K562 (cell line): Measurements from ENCODE around the gene CRIP1. TPM values are rescaled to one million over a fixed set of nuclear protein-coding genes. Genes with fewer than 3 reads are reported as not detected.

Experiments
- ATAC-seq: fragments of 200-7000 bp; cut with Tn5 transposase; 3 replicates; pipeline ENCODE4 v1.9.1; 2020; ENCODE audit warnings: moderate library complexity
- BruUV-seq: library from RNA; stranded (reverse); fragments of 400-500 nt; replicated peaks from 2 replicates; lab custom pipeline; 2021; lab: Mats Ljungman, UMichigan
- CTCF ChIA-PET: fragments of 300-600 bp; formaldehyde crosslinking; extraction: SDS; loops from one replicate; lab custom pipeline; 2021; ENCODE audit warnings: low intra/inter-chr PET ratio; lab: Yijun Ruan, JAX
- POLR2A ChIA-PET: fragments of 300-600, 350-650 bp; sonication (Branson Sonifier 250); formaldehyde crosslinking; extraction: SDS; loops from one replicate; lab custom pipeline; 2021; ENCODE audit warnings: antibody characterized with exemption, inconsistent platforms; lab: Yijun Ruan, JAX
- DNase-seq, 4 experiments: peaks; one replicate each; pipeline versions ENCODE4 v3.0.0 to v3.0.0-alpha.2; 2011 to 2018; ENCODE audit warnings: low spot score in 3 of 4, mixed read lengths in 3 of 4; ENCODE audit errors: extremely low read depth in 1 of 4
- FAIRE-seq: peaks from 2 replicates; lab custom pipeline; 2011; peaks lifted over from hg19 to GRCh38; lab: Jason Lieb, UNC
- H2AFZ ChIP-seq: 2 replicates; pipeline ENCODE4 v1.6.0; 2011; ENCODE audit warnings: low read depth, low read length, control low read depth, inconsistent platforms
- H3K27ac ChIP-seq: fragments of 200-600 bp; 3 replicates; pipeline ENCODE4 v1.8.0; 2011; ENCODE audit warnings: low read depth, mild to moderate bottlenecking, control low read depth, inconsistent platforms, low read length, moderate library complexity, mixed read lengths; ENCODE audit errors: extremely low read depth
- H3K27me3 ChIP-seq, 2 experiments: fragments of 300-600 bp in 1 of 2; 2 replicates in 1 of 2; 3 replicates in 1 of 2; pipeline versions ENCODE4 v1.6.0 to v1.8.0; 2011; ENCODE audit warnings: inconsistent platforms in 2 of 2, low read length in 2 of 2, mild to moderate bottlenecking in 1 of 2, mixed read lengths in 1 of 2, moderate library complexity in 1 of 2; ENCODE audit not compliant: control insufficient read depth in 2 of 2, insufficient read depth in 2 of 2
- H3K36me3 ChIP-seq: fragments of 300-600 bp; 3 replicates; pipeline ENCODE4 v1.8.0; 2011; ENCODE audit warnings: mild to moderate bottlenecking, low read length, inconsistent platforms; ENCODE audit not compliant: control insufficient read depth, insufficient read depth
- H3K4me1 ChIP-seq, 2 experiments: fragments of 200-600 bp in 1 of 2; replicated peaks in 1 of 2; 2 replicates in 1 of 2; 3 replicates in 1 of 2; pipeline versions ENCODE4 v1.5.1 to v1.8.0; 2011; ENCODE audit warnings: inconsistent platforms in 2 of 2, low read length in 2 of 2, mild to moderate bottlenecking in 1 of 2, mixed read lengths in 1 of 2, moderate library complexity in 1 of 2; ENCODE audit not compliant: control insufficient read depth in 2 of 2, insufficient read depth in 2 of 2
- H3K4me2 ChIP-seq: 2 replicates; pipeline ENCODE4 v1.6.1; 2011; ENCODE audit warnings: low read length, control low read depth, inconsistent platforms, mixed read lengths; ENCODE audit not compliant: insufficient read depth
- H3K4me3 ChIP-seq: fragments of 200-600 bp; sonication (generic), shearing (Covaris generic); 2 replicates; pipeline ENCODE4 v1.5.1; 2016; ENCODE audit warnings: control low read depth, inconsistent platforms
- H3K79me2 ChIP-seq: fragments of 200-600 bp; 3 replicates; pipeline ENCODE4 v1.8.0; 2011; ENCODE audit warnings: low read length, inconsistent platforms; ENCODE audit not compliant: control insufficient read depth, insufficient read depth
- H3K9ac ChIP-seq, 2 experiments: 2 replicates each; pipeline versions ENCODE4 v1.6.0 to v1.6.1; 2011; ENCODE audit warnings: low read depth in 2 of 2, low read length in 2 of 2, control low read depth in 1 of 2, inconsistent platforms in 1 of 2, mild to moderate bottlenecking in 1 of 2, mixed read lengths in 1 of 2; ENCODE audit not compliant: insufficient read depth in 1 of 2
- H3K9me1 ChIP-seq: one replicate; pipeline ENCODE4 v1.6.0; 2011; ENCODE audit warnings: inconsistent platforms, mild to moderate bottlenecking, low read length, moderate library complexity; ENCODE audit not compliant: control insufficient read depth, insufficient read depth
- H3K9me3 ChIP-seq: replicated peaks from 2 replicates; pipeline ENCODE4 v1.5.1; 2011; ENCODE audit warnings: low read depth, low read length, inconsistent platforms; ENCODE audit not compliant: control insufficient read depth, insufficient read depth
- H4K20me1 ChIP-seq: replicated peaks from 2 replicates; pipeline ENCODE4 v1.6.1; 2011; ENCODE audit warnings: low read length, inconsistent platforms, mixed read lengths; ENCODE audit not compliant: control insufficient read depth, insufficient read depth
- BRD9 ChIP-seq: fragments of 450-650 bp; IDR thresholded peaks from 2 replicates; pipeline ENCODE4 v1.6.1; 2018; ENCODE audit warnings: low read depth; ENCODE audit not compliant: partially characterized antibody
- EP400 ChIP-seq: fragments of 450-650 bp; IDR thresholded peaks from 2 replicates; pipeline ENCODE4 v1.6.1; 2017; ENCODE audit warnings: antibody characterized with exemption, mild to moderate bottlenecking, moderate library complexity
- HDAC3 ChIP-seq: fragments of 450-650 bp; IDR thresholded peaks from 2 replicates; pipeline ENCODE4 v1.6.1; 2018; ENCODE audit warnings: borderline replicate concordance, mild to moderate bottlenecking, moderate library complexity; ENCODE audit not compliant: partially characterized antibody
- IRF2 ChIP-seq: sonication (generic); formaldehyde crosslinking; IDR thresholded peaks from 2 replicates; pipeline ENCODE4 v1.8.1; 2022; ENCODE audit warnings: mild to moderate bottlenecking, missing genetic modification reagents
- NFIX ChIP-seq: fragments of 250-450 bp; sonication (Bioruptor Pico); IDR thresholded peaks from 2 replicates; pipeline ENCODE4 v1.4.0; 2020; ENCODE audit warnings: low read depth, mild to moderate bottlenecking, moderate library complexity
- POLR2H ChIP-seq: IDR thresholded peaks from 2 replicates; pipeline ENCODE4 v1.6.1; 2016; ENCODE audit warnings: missing genetic modification characterization, low read depth, mild to moderate bottlenecking, control low read depth, missing compliant biosample characterization, moderate library complexity
- SMAD1 ChIP-seq: fragments of 150-350 bp; IDR thresholded peaks from 2 replicates; pipeline ENCODE4 v1.6.1; 2014; ENCODE audit warnings: low read length, low read depth; ENCODE audit not compliant: partially characterized antibody
- SMARCE1 ChIP-seq: fragments of 450-650 bp; IDR thresholded peaks from 2 replicates; pipeline ENCODE4 v1.7.1; 2016; ENCODE audit warnings: mild to moderate bottlenecking
- SPI1 ChIP-seq: IDR thresholded peaks from 2 replicates; pipeline ENCODE4 v1.6.1; 2011; ENCODE audit warnings: low read depth, low read length, control low read depth, borderline replicate concordance
- ZNF41 ChIP-seq: fragments of 250-450 bp; sonication (Bioruptor Pico); conservative IDR thresholded peaks from 2 replicates; pipeline ENCODE4 v1.4.0; 2020; ENCODE audit warnings: mild to moderate bottlenecking
- ZNF785 ChIP-seq: fragments of 250-450 bp; sonication (Bioruptor Pico); IDR thresholded peaks from 2 replicates; pipeline ENCODE4 v1.4.0; 2020; ENCODE audit warnings: mild to moderate bottlenecking
- WGBS: fragments of 100-300 bp; shearing (Covaris generic); methylation state at CpG from one replicate; pipeline ENCODE4 v1.1.6; 2016; ENCODE audit warnings: low coverage, mixed read lengths; ENCODE audit not compliant: insufficient coverage; ENCODE audit errors: missing lambda C conversion rate; 5-methylcytosine and 5-hydroxymethylcytosine counted together
- in situ Hi-C: fragments of 300-500 bp; cut with MboI; formaldehyde crosslinking; loops from 4 replicates; pipeline ENCODE4 v1.15.0; 2018; ENCODE audit warnings: inconsistent platforms, mixed read lengths
- intact Hi-C: fragments of 100-400 bp; cut with micrococcal nuclease; formaldehyde crosslinking; loops from 2 replicates; pipeline ENCODE4 v1.14.2; 2022
- polyA plus RNA-seq, 8 experiments: library from polyadenylated mRNA; depleted of rRNA in 4 of 8; stranded (reverse) in 5 of 8; unstranded in 3 of 8; fragments of >200 nt; fragmentation: Nextera tagmentation in 2 of 8; fragmentation: Illumina TruSeq in 1 of 8; extraction: Ambion mirVana in 2 of 8; extraction: Trizol in 1 of 8; gene quantifications; 2 replicates each; pipeline versions ENCODE4 v1.2.1 to v1.2.3, GENCODE V29; 2011 to 2014; ENCODE audit warnings: inconsistent platforms in 1 of 8, missing spikeins in 1 of 8
- total RNA-seq, 7 experiments: library from RNA; depleted of rRNA in 6 of 7; stranded (reverse); fragments of >200 nt in 6 of 7; fragmentation: Illumina TruSeq in 2 of 7; extraction: Trizol in 2 of 7; gene quantifications; 2 replicates each; pipeline versions ENCODE4 v1.2.1 to v1.2.3, GENCODE V29; 2011 to 2021; ENCODE audit warnings: low replicate concordance in 1 of 7
- TF ChIP-seq, protein P1 (sequence below): sonication (generic); formaldehyde crosslinking; IDR thresholded peaks from 2 replicates; pipeline ENCODE4 v1.9.0; 2022; ENCODE audit warnings: mild to moderate bottlenecking, missing genetic modification reagents
- TF ChIP-seq, protein P2 (sequence below): fragments of 250-450 bp; sonication (Bioruptor Pico); IDR thresholded peaks from 2 replicates; pipeline ENCODE4 v1.8.0; 2022; ENCODE audit warnings: inconsistent platforms
- TF ChIP-seq, protein P3 (sequence below), 2 experiments: fragments of 450-650 bp in 1 of 2; sonication (generic) in 1 of 2; formaldehyde crosslinking; conservative IDR thresholded peaks; 2 replicates each; pipeline versions ENCODE4 v1.4.0 to v1.8.1; 2020 to 2022; ENCODE audit warnings: mild to moderate bottlenecking in 1 of 2, missing genetic modification reagents in 1 of 2
- TF ChIP-seq, protein P4 (sequence below): fragments of 450-650 bp; IDR thresholded peaks from one replicate; pipeline ENCODE4 v1.6.1; 2018; ENCODE audit warnings: mild to moderate bottlenecking, moderate library complexity; ENCODE audit not compliant: partially characterized antibody

The CRIP1 gene
- total and polyA plus RNA-seq, 9 of the 15 experiments (the other 6 are each of a cell fraction or from before 2014, with no cell fraction given), result 0.11 to 0.58 (median 0.14) TPM; not detected in 6

DNA sequence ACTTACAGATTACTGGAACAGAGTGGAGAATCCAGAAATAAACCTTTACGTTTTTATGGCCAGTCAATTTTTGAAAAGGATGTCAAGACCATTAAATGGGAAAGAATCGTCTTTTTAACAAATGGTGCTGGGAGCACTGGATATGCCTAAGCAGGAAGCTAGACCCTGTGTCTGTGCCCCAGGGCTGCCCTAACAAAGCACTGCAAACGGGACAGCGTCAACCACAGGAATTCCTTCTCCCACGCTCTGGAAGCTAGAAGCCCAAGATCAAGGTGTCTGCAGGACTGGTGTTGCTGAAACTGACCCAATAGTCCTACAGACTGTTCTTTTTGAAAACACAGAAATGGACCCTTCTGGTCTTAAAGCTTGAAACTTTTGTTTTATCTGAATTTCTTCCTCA, 30.4 kb downstream of the CRIP1 start:
- Histone ChIP-seq H3K4me2 (no peak overlapping the region), H3K27ac (no peak overlapping the region), H3K36me3 (no peaks in the 10 kb centered on the region), H3K4me1 (no peaks in the 10 kb centered on the region), H2AFZ (no peak overlapping the region), H3K79me2 (no peaks in the 10 kb centered on the region), H3K27me3 (peaks cover 5 to 10% of the 10 kb centered on the region in 2 experiments; a peak in 4 of 5 replicates), H3K9me3 (no peaks in the 10 kb centered on the region), H3K9ac (no peak overlapping the region), H4K20me1 (no peaks in the 10 kb centered on the region), H3K4me3 (no peak overlapping the region), H3K9me1 (no peaks in the 10 kb centered on the region)
- ChIA-PET CTCF (no interaction called here), POLR2A (no interaction called here)
- FAIRE-seq (no peak), ATAC-seq (no peak), DNase-seq (no peak)
- BruUV-seq, result no TSS peak
- 0% methylated on average over 5 of the region's 5 CpGs for WGBS
- intact Hi-C loops (no loop called here), in situ Hi-C loops (no loop called here)
- TF ChIP-seq IRF2 (CRISPR knock-in tag), result no peak
- TF ChIP-seq EP400, result no peak
- no peak for TF ChIP-seq ZNF41
- no peak for TF ChIP-seq ZNF785 (CRISPR knock-in tag)
- TF ChIP-seq POLR2H (tag), result no peak
- TF ChIP-seq, protein P1, sequence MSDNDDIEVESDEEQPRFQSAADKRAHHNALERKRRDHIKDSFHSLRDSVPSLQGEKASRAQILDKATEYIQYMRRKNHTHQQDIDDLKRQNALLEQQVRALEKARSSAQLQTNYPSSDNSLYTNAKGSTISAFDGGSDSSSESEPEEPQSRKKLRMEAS (CRISPR knock-in tag), result no peak
- TF ChIP-seq, protein P2, sequence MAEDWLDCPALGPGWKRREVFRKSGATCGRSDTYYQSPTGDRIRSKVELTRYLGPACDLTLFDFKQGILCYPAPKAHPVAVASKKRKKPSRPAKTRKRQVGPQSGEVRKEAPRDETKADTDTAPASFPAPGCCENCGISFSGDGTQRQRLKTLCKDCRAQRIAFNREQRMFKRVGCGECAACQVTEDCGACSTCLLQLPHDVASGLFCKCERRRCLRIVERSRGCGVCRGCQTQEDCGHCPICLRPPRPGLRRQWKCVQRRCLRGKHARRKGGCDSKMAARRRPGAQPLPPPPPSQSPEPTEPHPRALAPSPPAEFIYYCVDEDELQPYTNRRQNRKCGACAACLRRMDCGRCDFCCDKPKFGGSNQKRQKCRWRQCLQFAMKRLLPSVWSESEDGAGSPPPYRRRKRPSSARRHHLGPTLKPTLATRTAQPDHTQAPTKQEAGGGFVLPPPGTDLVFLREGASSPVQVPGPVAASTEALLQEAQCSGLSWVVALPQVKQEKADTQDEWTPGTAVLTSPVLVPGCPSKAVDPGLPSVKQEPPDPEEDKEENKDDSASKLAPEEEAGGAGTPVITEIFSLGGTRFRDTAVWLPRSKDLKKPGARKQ (CRISPR knock-in tag), result no peak
- TF ChIP-seq HDAC3, result no peak
- TF ChIP-seq, protein P3, sequence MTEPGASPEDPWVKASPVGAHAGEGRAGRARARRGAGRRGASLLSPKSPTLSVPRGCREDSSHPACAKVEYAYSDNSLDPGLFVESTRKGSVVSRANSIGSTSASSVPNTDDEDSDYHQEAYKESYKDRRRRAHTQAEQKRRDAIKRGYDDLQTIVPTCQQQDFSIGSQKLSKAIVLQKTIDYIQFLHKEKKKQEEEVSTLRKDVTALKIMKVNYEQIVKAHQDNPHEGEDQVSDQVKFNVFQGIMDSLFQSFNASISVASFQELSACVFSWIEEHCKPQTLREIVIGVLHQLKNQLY (CRISPR knock-in tag; conservative IDR thresholded peaks at IDR 0.05), result no peak
- no peak for TF ChIP-seq BRD9
- no peak for TF ChIP-seq NFIX
- no peak for TF ChIP-seq SMARCE1
- no peak for TF ChIP-seq SPI1
- no peak for TF ChIP-seq SMAD1
- TF ChIP-seq, protein P4, sequence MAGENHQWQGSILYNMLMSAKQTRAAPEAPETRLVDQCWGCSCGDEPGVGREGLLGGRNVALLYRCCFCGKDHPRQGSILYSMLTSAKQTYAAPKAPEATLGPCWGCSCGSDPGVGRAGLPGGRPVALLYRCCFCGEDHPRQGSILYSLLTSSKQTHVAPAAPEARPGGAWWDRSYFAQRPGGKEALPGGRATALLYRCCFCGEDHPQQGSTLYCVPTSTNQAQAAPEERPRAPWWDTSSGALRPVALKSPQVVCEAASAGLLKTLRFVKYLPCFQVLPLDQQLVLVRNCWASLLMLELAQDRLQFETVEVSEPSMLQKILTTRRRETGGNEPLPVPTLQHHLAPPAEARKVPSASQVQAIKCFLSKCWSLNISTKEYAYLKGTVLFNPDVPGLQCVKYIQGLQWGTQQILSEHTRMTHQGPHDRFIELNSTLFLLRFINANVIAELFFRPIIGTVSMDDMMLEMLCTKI, result no peak
